ENCODE measurements around the gene SEMA5A. TPM values are rescaled to one million over a fixed set of nuclear protein-coding genes. Genes with fewer than 3 reads are reported as not detected.

Gene SEMA5A
- total and polyA plus RNA-seq, 2 of the 13 experiments (the other 11 are each of a cell fraction or from before 2014, with no cell fraction given): 0.01 TPM; not detected in 1

GRCh38 chr5:9523090-9523823, 22.6 kb downstream of the SEMA5A start (continued):
- TF ChIP-seq PRMT3 (CRISPR knock-in tag; IDR thresholded peaks at IDR 0.05; ENCODE audit: borderline replicate concordance, low read depth) (no peak), GLMP (CRISPR knock-in tag; IDR thresholded peaks at IDR 0.05; ENCODE audit: borderline replicate concordance) (no peak), JUNB (CRISPR knock-in tag; IDR thresholded peaks at IDR 0.05; ENCODE audit: borderline replicate concordance) (no peak)

- no peak overlapping the region for H3K4me3 ChIP-seq (replicated peaks in 1 of 3; ENCODE audit: insufficient read depth in 1 of 3, low read depth in 2 of 3, low read length in 3 of 3)
- no peaks in the 10 kb centered on the region for H3K36me3 ChIP-seq (replicated peaks in 1 of 2; ENCODE audit: control insufficient read depth in 1 of 2, insufficient read depth in 2 of 2, low read length in 2 of 2)
- in situ Hi-C loops (cut with HindIII; ENCODE audit: extremely low pct_ligation_motif_present, low pct_unique_long_range_greater_than_20kb) (no loop called here), intact Hi-C loops (cut with micrococcal nuclease; ENCODE audit: unreplicated experiment) (no loop called here)
- H3K9ac ChIP-seq (ENCODE audit: insufficient read depth, low read depth, low read length): no peak overlapping the region
- H4K20me1 ChIP-seq (ENCODE audit: insufficient read depth, low read length): no peaks in the 10 kb centered on the region
- 22% methylated on average over 4 of the region's 4 CpGs for WGBS (ENCODE audit: low lambda C conversion rate)
- no peak overlapping the region for H2AFZ ChIP-seq (ENCODE audit: low read length)
- CTCF ChIA-PET (ENCODE audit: low intra/inter-chr PET ratio, low total read pairs): no interaction called here
- no peak overlapping the region for H3K27ac ChIP-seq (ENCODE audit: extremely low read length, insufficient read depth, low read length)
- TF ChIP-seq SNRNP70 (IDR thresholded peaks at IDR 0.05; ENCODE audit: low read depth, low read length) (no peak), CEBPB (IDR thresholded peaks at IDR 0.05; ENCODE audit: borderline replicate concordance, low read depth, low read length) (peak; percentile 42; the same call in 1 of the 2 replicates)
- no peaks in the 10 kb centered on the region for H3K79me2 ChIP-seq (ENCODE audit: insufficient read depth, low read length)
- no peaks in the 10 kb centered on the region; a peak in 1 of 5 replicates for H3K27me3 ChIP-seq (ENCODE audit: control insufficient read depth in 1 of 2, insufficient read depth in 2 of 2, low read length in 2 of 2)
- no peaks in the 10 kb centered on the region for H3K9me3 ChIP-seq (ENCODE audit: low read length)
- H3K4me2 ChIP-seq (ENCODE audit: low read depth, low read length): no peak overlapping the region
- DNase-seq (ENCODE audit: low spot score): no peak
- H3K4me1 ChIP-seq (ENCODE audit: insufficient read depth, low read length): no peaks in the 10 kb centered on the region
- ATAC-seq: no peak
- no TSS peak for BruUV-seq (replicated peaks)
- POLR2A ChIA-PET: no interaction called here
- FAIRE-seq: no peak
Observed at GRCh38 chr5:9519537-9519936, 26.3 kb downstream of the SEMA5A start.
